Neuronal stem cell (in vitro differentiated cells): ENCODE data around the gene SLAMF7.

Experiments
- DNase-seq: peaks from one replicate; pipeline ENCODE4 v3.0.0-alpha.2; 2013; ENCODE audit warnings: low spot score
- H2AFZ ChIP-seq: one replicate; pipeline ENCODE4 v1.6.1; 2013; ENCODE audit warnings: mild to moderate bottlenecking, low read length, inconsistent platforms
- H2AK5ac ChIP-seq: 2 replicates; pipeline ENCODE4 v1.6.1; 2013; ENCODE audit warnings: low read depth, mild to moderate bottlenecking, inconsistent platforms, low read length, moderate library complexity, mixed read lengths
- H2BK120ac ChIP-seq: 2 replicates; pipeline ENCODE4 v1.6.1; 2013; ENCODE audit warnings: low read depth, mild to moderate bottlenecking, inconsistent platforms, low read length, moderate library complexity, mixed read lengths
- H2BK12ac ChIP-seq: one replicate; pipeline ENCODE4 v1.6.1; 2013; ENCODE audit warnings: low read length, inconsistent platforms
- H2BK15ac ChIP-seq: 2 replicates; pipeline ENCODE4 v1.6.1; 2013; ENCODE audit warnings: mild to moderate bottlenecking, low read length, inconsistent platforms, mixed read lengths
- H2BK5ac ChIP-seq: one replicate; pipeline ENCODE4 v1.6.1; 2013; ENCODE audit warnings: inconsistent platforms, mild to moderate bottlenecking, low read length, moderate library complexity
- H3K14ac ChIP-seq: one replicate; pipeline ENCODE4 v1.6.1; 2013; ENCODE audit warnings: low read length, inconsistent platforms
- H3K18ac ChIP-seq: 2 replicates; pipeline ENCODE4 v1.6.1; 2013; ENCODE audit warnings: low read length, inconsistent platforms
- H3K23ac ChIP-seq: 2 replicates; pipeline ENCODE4 v1.6.1; 2013; ENCODE audit warnings: low read depth, mild to moderate bottlenecking, mixed read lengths, low read length, inconsistent platforms; ENCODE audit not compliant: poor library complexity
- H3K27ac ChIP-seq: replicated peaks from 3 replicates; pipeline ENCODE4 v1.5.1; 2013; ENCODE audit warnings: low read length, inconsistent platforms
- H3K27me3 ChIP-seq, 3 experiments: 2 replicates each; pipeline ENCODE4 v1.6.1; 2013; ENCODE audit warnings: low read length in 3 of 3, mild to moderate bottlenecking in 2 of 3, inconsistent platforms in 1 of 3, low read depth in 1 of 3, mixed read lengths in 1 of 3, moderate library complexity in 1 of 3; ENCODE audit not compliant: control insufficient read depth in 3 of 3, insufficient read depth in 3 of 3
- H3K36me3 ChIP-seq, 2 donors: replicated peaks in 1 of 2; 2 replicates each; pipeline ENCODE4 v1.6.1; 2013; ENCODE audit warnings: low read length in 2 of 2; ENCODE audit not compliant: control insufficient read depth in 2 of 2, insufficient read depth in 2 of 2
- H3K4ac ChIP-seq: 2 replicates; pipeline ENCODE4 v1.6.1; 2013; ENCODE audit warnings: inconsistent platforms, mild to moderate bottlenecking, low read length, moderate library complexity
- H3K4me1 ChIP-seq, 2 donors: 1 replicate in 1 of 2; 2 replicates in 1 of 2; pipeline ENCODE4 v1.6.1; 2013; ENCODE audit warnings: low read length in 2 of 2, low read depth in 1 of 2; ENCODE audit not compliant: control insufficient read depth in 2 of 2, insufficient read depth in 1 of 2
- H3K4me2 ChIP-seq: one replicate; pipeline ENCODE4 v1.6.1; 2013; ENCODE audit warnings: mild to moderate bottlenecking, low read length, inconsistent platforms; ENCODE audit not compliant: insufficient read depth, poor library complexity, severe bottlenecking
- H3K4me3 ChIP-seq, 2 donors: 2 replicates each; pipeline ENCODE4 v1.5.1; 2013; ENCODE audit warnings: low read length in 2 of 2, mild to moderate bottlenecking in 2 of 2, inconsistent platforms in 1 of 2, moderate library complexity in 1 of 2
- H3K79me1 ChIP-seq: one replicate; pipeline ENCODE4 v1.6.1; 2013; ENCODE audit warnings: low read depth, mild to moderate bottlenecking, inconsistent platforms, low read length, moderate library complexity
- H3K9ac ChIP-seq: one replicate; pipeline ENCODE4 v1.6.1; 2013; ENCODE audit warnings: mild to moderate bottlenecking, low read depth, low read length, inconsistent platforms; ENCODE audit not compliant: poor library complexity
- H3K9me3 ChIP-seq, 2 donors: replicated peaks in 1 of 2; 2 replicates each; pipeline versions ENCODE3 to v1.6.1; 2013; ENCODE audit warnings: low read length in 2 of 2, mild to moderate bottlenecking in 2 of 2, inconsistent platforms in 1 of 2, low read depth in 1 of 2, mixed read lengths in 1 of 2, moderate library complexity in 1 of 2; ENCODE audit not compliant: control insufficient read depth in 2 of 2, insufficient read depth in 1 of 2
- H4K8ac ChIP-seq: one replicate; pipeline ENCODE4 v1.6.1; 2013; ENCODE audit warnings: low read depth, mild to moderate bottlenecking, inconsistent platforms, low read length, moderate library complexity
- H4K91ac ChIP-seq: one replicate; pipeline ENCODE4 v1.6.1; 2013; ENCODE audit warnings: low read length, low read depth, mild to moderate bottlenecking, inconsistent platforms; ENCODE audit not compliant: poor library complexity
- WGBS, 2 donors: extraction: QIAGEN DNeasy Blood & Tissue Kit; methylation state at CpG; one replicate each; pipeline ENCODE4 v1.1.7; 2013; ENCODE audit warnings: missing lambda C conversion rate in 2 of 2, mixed read lengths in 1 of 2; ENCODE audit not compliant: insufficient read length in 2 of 2, insufficient replicate concordance in 1 of 2; ENCODE audit errors: extremely low coverage in 2 of 2; 5-methylcytosine and 5-hydroxymethylcytosine counted together

Gene SLAMF7

DNA sequence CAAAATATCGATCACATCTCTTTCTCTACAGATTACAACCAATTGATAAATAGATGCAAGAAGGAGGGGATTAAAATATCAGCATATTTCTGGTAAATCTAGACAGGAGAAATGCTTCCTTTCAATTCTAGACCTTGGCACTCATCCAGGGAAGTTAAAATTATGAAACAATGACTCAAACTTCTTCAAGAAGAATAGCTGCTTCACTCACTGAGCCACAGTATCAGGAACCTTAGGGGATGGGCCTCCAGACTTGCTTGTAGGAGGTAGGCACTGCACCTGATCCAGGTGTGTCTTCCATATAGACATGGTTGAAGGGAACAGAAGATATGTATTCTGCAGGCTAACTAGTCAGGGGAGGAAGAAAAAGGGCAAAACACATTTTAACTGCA is 9.8 kb downstream of the SLAMF7 start:
- Histone ChIP-seq H3K23ac (no peak overlapping the region), H3K9me3 (no peaks in the 10 kb centered on the region), H3K27ac (no peak overlapping the region), H3K79me1 (no peaks in the 10 kb centered on the region), H4K8ac (no peak overlapping the region), H2BK5ac (no peak overlapping the region), H2BK12ac (no peak overlapping the region), H3K27me3 (no peaks in the 10 kb centered on the region), H4K91ac (no peak overlapping the region), H2AK5ac (no peak overlapping the region), H2BK120ac (no peak overlapping the region), H3K4me2 (no peak overlapping the region), H2AFZ (no peak overlapping the region), H2BK15ac (no peak overlapping the region), H3K4me3 (no peak overlapping the region), H3K4me1 (no peaks in the 10 kb centered on the region), H3K18ac (no peak overlapping the region), H3K14ac (no peak overlapping the region), H3K36me3 (no peaks in the 10 kb centered on the region), H3K9ac (no peak overlapping the region), H3K4ac (no peak overlapping the region)
- DNase-seq: no peak
- WGBS, 2 donors: no CpG with 5 or more reads among the region's 1 CpG

DNA sequence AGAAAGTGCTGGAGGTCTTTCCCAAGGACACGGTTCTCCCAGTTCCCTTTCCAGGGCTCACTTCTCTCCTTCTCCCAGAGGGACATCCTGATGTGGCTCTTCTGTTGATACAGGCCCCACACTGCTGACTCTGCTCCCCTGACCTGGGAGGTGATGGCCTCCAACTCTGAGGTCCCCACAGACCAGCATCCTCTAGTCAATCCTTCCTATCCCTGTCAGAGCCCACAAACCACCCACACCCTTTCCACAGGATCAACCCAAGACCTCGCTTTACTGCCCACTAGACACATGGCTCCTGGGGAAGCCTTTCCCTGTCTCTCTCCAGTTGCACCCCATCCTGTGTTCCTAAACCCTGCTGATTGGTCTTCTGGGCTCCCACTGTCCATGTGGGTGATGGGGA is 11.6 kb downstream of the SLAMF7 start:
- H3K4me3 ChIP-seq: no peak overlapping the region
- H2AFZ ChIP-seq: no peak overlapping the region
- H3K18ac ChIP-seq: no peak overlapping the region
- H3K9ac ChIP-seq: no peak overlapping the region
- H3K27ac ChIP-seq: no peak overlapping the region
- H4K91ac ChIP-seq: no peak overlapping the region
- H2BK12ac ChIP-seq: no peak overlapping the region
- no peak overlapping the region for H2BK120ac ChIP-seq
- H3K23ac ChIP-seq: no peak overlapping the region
- no peaks in the 10 kb centered on the region for H3K4me1 ChIP-seq
- H3K27me3 ChIP-seq: no peaks in the 10 kb centered on the region
- no peak overlapping the region for H3K4me2 ChIP-seq
- H2BK15ac ChIP-seq: no peak overlapping the region
- DNase-seq: no peak
- no peak overlapping the region for H2AK5ac ChIP-seq
- no peak overlapping the region for H2BK5ac ChIP-seq
- H3K79me1 ChIP-seq: no peaks in the 10 kb centered on the region
- no CpG with 5 or more reads among the region's 2 CpGs for WGBS, 2 donors
- H3K14ac ChIP-seq: no peak overlapping the region
- no peak overlapping the region for H4K8ac ChIP-seq
- no peak overlapping the region for H3K4ac ChIP-seq
- H3K9me3 ChIP-seq: no peaks in the 10 kb centered on the region
- no peaks in the 10 kb centered on the region for H3K36me3 ChIP-seq

DNA sequence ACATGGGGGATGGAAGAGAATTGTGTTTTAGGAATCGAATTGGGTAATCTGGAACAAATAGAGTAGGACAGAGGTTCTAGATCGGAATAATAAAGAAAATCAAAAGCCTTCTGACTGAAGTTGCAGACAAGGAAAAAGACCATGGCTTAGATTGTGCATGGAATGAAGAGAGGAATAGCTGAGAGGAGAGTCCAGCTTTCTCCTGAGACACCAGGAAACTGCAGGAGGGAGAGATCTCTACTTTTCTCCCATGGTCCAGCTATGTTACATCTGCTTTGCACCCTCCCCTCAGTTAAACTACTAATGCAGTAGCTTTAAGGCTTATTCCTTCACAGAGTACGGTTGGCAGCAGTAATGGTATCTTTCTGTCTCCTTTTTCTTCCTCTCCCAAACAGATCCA is 13.4 kb downstream of the SLAMF7 start:
- H4K8ac ChIP-seq: no peak overlapping the region
- H2BK120ac ChIP-seq: no peak overlapping the region
- H2AFZ ChIP-seq: no peak overlapping the region
- H2BK12ac ChIP-seq: no peak overlapping the region
- WGBS, 2 donors: 100% methylated on average over 1 of the region's 3 CpGs; no CpG with 5 or more reads in 1 of the 2 donors
- H3K4ac ChIP-seq: no peak overlapping the region
- H3K9me3 ChIP-seq: no peaks in the 10 kb centered on the region
- H3K23ac ChIP-seq: no peak overlapping the region
- H3K4me2 ChIP-seq: no peak overlapping the region
- no peak overlapping the region for H2AK5ac ChIP-seq
- no peaks in the 10 kb centered on the region for H3K4me1 ChIP-seq
- no peak overlapping the region for H3K4me3 ChIP-seq
- H3K36me3 ChIP-seq: no peaks in the 10 kb centered on the region
- no peak for DNase-seq
- H2BK5ac ChIP-seq: no peak overlapping the region
- no peak overlapping the region for H3K9ac ChIP-seq
- no peak overlapping the region for H4K91ac ChIP-seq
- H3K27me3 ChIP-seq: no peaks in the 10 kb centered on the region
- H3K18ac ChIP-seq: no peak overlapping the region
- no peak overlapping the region for H2BK15ac ChIP-seq
- no peaks in the 10 kb centered on the region for H3K79me1 ChIP-seq
- H3K27ac ChIP-seq: no peak overlapping the region
- no peak overlapping the region for H3K14ac ChIP-seq

DNA sequence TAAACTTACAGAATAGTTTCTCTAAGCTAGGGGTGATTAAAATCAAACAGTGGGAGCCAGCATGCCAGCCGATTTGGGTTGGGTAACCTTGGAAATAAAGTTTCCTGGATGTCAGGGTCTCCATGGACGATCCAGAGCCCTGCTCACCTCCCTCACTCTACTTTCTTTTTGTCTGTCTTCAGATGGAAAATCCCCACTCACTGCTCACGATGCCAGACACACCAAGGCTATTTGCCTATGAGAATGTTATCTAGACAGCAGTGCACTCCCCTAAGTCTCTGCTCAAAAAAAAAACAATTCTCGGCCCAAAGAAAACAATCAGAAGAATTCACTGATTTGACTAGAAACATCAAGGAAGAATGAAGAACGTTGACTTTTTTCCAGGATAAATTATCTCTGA is 13.9 kb downstream of the SLAMF7 start:
- no peaks in the 10 kb centered on the region for H3K4me1 ChIP-seq
- H3K4ac ChIP-seq: no peak overlapping the region
- no peaks in the 10 kb centered on the region for H3K79me1 ChIP-seq
- no peak overlapping the region for H4K91ac ChIP-seq
- no peak overlapping the region for H2AFZ ChIP-seq
- no peak overlapping the region for H2BK12ac ChIP-seq
- no peak overlapping the region for H2AK5ac ChIP-seq
- H3K18ac ChIP-seq: no peak overlapping the region
- no peaks in the 10 kb centered on the region for H3K9me3 ChIP-seq
- H3K27ac ChIP-seq: no peak overlapping the region
- H3K9ac ChIP-seq: no peak overlapping the region
- no peak overlapping the region for H3K23ac ChIP-seq
- H4K8ac ChIP-seq: no peak overlapping the region
- no peak overlapping the region for H3K4me2 ChIP-seq
- H3K4me3 ChIP-seq: no peak overlapping the region
- no peak overlapping the region for H3K14ac ChIP-seq
- no peaks in the 10 kb centered on the region for H3K27me3 ChIP-seq
- WGBS, 2 donors: no CpG with 5 or more reads among the region's 5 CpGs
- H2BK5ac ChIP-seq: no peak overlapping the region
- no peak overlapping the region for H2BK15ac ChIP-seq
- H2BK120ac ChIP-seq: no peak overlapping the region
- DNase-seq: no peak
- H3K36me3 ChIP-seq: no peaks in the 10 kb centered on the region
